GM23248 (cell line): Measurements from ENCODE around the gene NPAS2. TPM values are rescaled to one million over a fixed set of nuclear protein-coding genes. Genes with fewer than 3 reads are reported as not detected.

ENCODE experiments used
- DNase-seq: peaks from one replicate; pipeline ENCODE4 v3.0.0-alpha.2; 2015
- H2AFZ ChIP-seq: fragments of 200-600 bp; sonication (generic); 2 replicates; pipeline ENCODE4 v1.6.1; 2016; ENCODE audit warnings: antibody characterized with exemption
- H3F3A ChIP-seq: fragments of 200-600 bp; sonication (generic); 2 replicates; pipeline ENCODE4 v1.6.1; 2016; ENCODE audit warnings: mild to moderate bottlenecking, antibody characterized with exemption, mixed run types; ENCODE audit not compliant: insufficient read depth
- H3K27ac ChIP-seq: fragments of 200-600 bp; sonication (generic); 2 replicates; pipeline ENCODE4 v1.5.1; 2016; ENCODE audit warnings: mild to moderate bottlenecking
- H3K27me3 ChIP-seq: fragments of 200-600 bp; sonication (generic); replicated peaks from 2 replicates; pipeline ENCODE4 v1.6.1; 2016; ENCODE audit warnings: mild to moderate bottlenecking; ENCODE audit not compliant: insufficient read depth
- H3K36me3 ChIP-seq: fragments of 200-600 bp; sonication (generic); 2 replicates; pipeline ENCODE4 v1.6.1; 2016; ENCODE audit warnings: low read depth, mild to moderate bottlenecking
- H3K4me1 ChIP-seq: fragments of 200-600 bp; sonication (generic); 2 replicates; pipeline ENCODE4 v1.6.1; 2016; ENCODE audit warnings: mild to moderate bottlenecking; ENCODE audit not compliant: insufficient read depth
- H3K4me2 ChIP-seq: fragments of 200-600 bp; sonication (generic); one replicate; pipeline ENCODE4 v1.6.1; 2016; ENCODE audit warnings: mild to moderate bottlenecking; ENCODE audit not compliant: unreplicated experiment
- H3K4me3 ChIP-seq: fragments of 200-600 bp; sonication (generic); 2 replicates; pipeline ENCODE4 v1.5.1; 2016; ENCODE audit warnings: mild to moderate bottlenecking
- H3K79me2 ChIP-seq: fragments of 200-600 bp; sonication (generic); 2 replicates; pipeline ENCODE4 v1.6.1; 2016; ENCODE audit warnings: mild to moderate bottlenecking; ENCODE audit not compliant: insufficient read depth
- H3K9ac ChIP-seq: fragments of 200-600 bp; sonication (generic); 2 replicates; pipeline ENCODE4 v1.6.1; 2016; ENCODE audit warnings: mild to moderate bottlenecking
- H3K9me2 ChIP-seq: fragments of 200-600 bp; sonication (generic); 2 replicates; pipeline ENCODE4 v1.6.1; 2016; ENCODE audit warnings: mixed run types, mild to moderate bottlenecking, moderate library complexity; ENCODE audit not compliant: insufficient read depth
- H3K9me3 ChIP-seq: fragments of 200-600 bp; sonication (generic); one replicate; pipeline ENCODE4 v1.6.1; 2017; ENCODE audit warnings: low read depth
- H4K20me1 ChIP-seq: fragments of 200-600 bp; sonication (generic); 2 replicates; pipeline ENCODE4 v1.6.0; 2016; ENCODE audit not compliant: insufficient read depth
- EZH2 ChIP-seq: fragments of 200-600 bp; sonication (generic); IDR thresholded peaks from 2 replicates; pipeline ENCODE4 v1.6.1; 2018; ENCODE audit warnings: antibody characterized with exemption, mild to moderate bottlenecking; ENCODE audit not compliant: insufficient read depth, poor library complexity, severe bottlenecking
- EZH2phosphoT487 ChIP-seq: fragments of 200-600 bp; sonication (generic); IDR thresholded peaks from 2 replicates; pipeline ENCODE4 v1.6.1; 2018; ENCODE audit warnings: antibody characterized with exemption, moderate library complexity, mild to moderate bottlenecking, low read depth; ENCODE audit not compliant: insufficient read depth
- WGBS, 2 experiments: methylation state at CpG; one replicate each; pipeline ENCODE4 v1.1.6; 2015 to 2017; ENCODE audit warnings: low lambda C conversion rate in 2 of 2, low coverage in 1 of 2; ENCODE audit errors: missing lambda C conversion rate in 2 of 2; 5-methylcytosine and 5-hydroxymethylcytosine counted together
- in situ Hi-C: fragments of 300-500 bp; cut with MboI; formaldehyde crosslinking; loops from 2 replicates; pipeline ENCODE4 v1.15.0; 2020
- polyA plus RNA-seq: library from polyadenylated mRNA; unstranded; fragments of >200 nt; fragmentation: Nextera tagmentation; extraction: Ambion mirVana; gene quantifications from 2 replicates; pipeline ENCODE4 v1.2.1, GENCODE V29; 2016
- total RNA-seq: library from RNA; depleted of rRNA; stranded (reverse); fragments of >200 nt; shearing (Covaris generic); gene quantifications from 2 replicates; pipeline ENCODE4 v1.2.3, GENCODE V29; 2014

The NPAS2 gene
- total and polyA plus RNA-seq, 2 experiments from 2014 or later: 3.8 to 10.8 TPM

- Histone ChIP-seq H3K9ac (no peak overlapping the region), H3K36me3 (no peaks in the 10 kb centered on the region; the same call in 1 of the 2 replicates), H3K27ac (no peak overlapping the region), H4K20me1 (no peaks in the 10 kb centered on the region), H3K79me2 (no peaks in the 10 kb centered on the region), H3K4me1 (peaks cover 8% of the 10 kb centered on the region), H2AFZ (no peak overlapping the region), H3K27me3 (no peaks in the 10 kb centered on the region), H3K4me3 (no peak overlapping the region), H3F3A (peaks cover 9% of the 10 kb centered on the region), H3K4me2 (no peak overlapping the region), H3K9me2 (no peaks in the 10 kb centered on the region), H3K9me3 (no peaks in the 10 kb centered on the region)
- 94 to 97% methylated on average over 11 of the region's 11 CpGs for WGBS, 2 experiments
- in situ Hi-C loops: no loop called here
- DNase-seq: no peak
- TF ChIP-seq EZH2: no peak
- TF ChIP-seq EZH2phosphoT487: no peak
Measured at GRCh38 chr2:100953406-100954043, 133.6 kb downstream of the NPAS2 start.

GRCh38 chr2:100954044-100954420 lies 134.1 kb downstream of the NPAS2 start:
- no peak for DNase-seq
- TF ChIP-seq EZH2phosphoT487 (no peak), EZH2 (no peak)
- in situ Hi-C loops: no loop called here
- Histone ChIP-seq H3K79me2 (no peaks in the 10 kb centered on the region), H3K36me3 (no peaks in the 10 kb centered on the region; the same call in 1 of the 2 replicates), H3K9me2 (no peaks in the 10 kb centered on the region), H3K4me3 (no peak overlapping the region), H2AFZ (no peak overlapping the region), H3K9ac (no peak overlapping the region), H3K9me3 (no peaks in the 10 kb centered on the region), H3K4me1 (peaks cover 14% of the 10 kb centered on the region), H3F3A (peaks cover 14% of the 10 kb centered on the region), H3K4me2 (no peak overlapping the region), H4K20me1 (no peaks in the 10 kb centered on the region), H3K27ac (no peak overlapping the region), H3K27me3 (no peaks in the 10 kb centered on the region)
- WGBS, 2 experiments: 92 to 95% methylated on average over 6 of the region's 6 CpGs

- 88 to 93% methylated on average over 4 of the region's 4 CpGs for WGBS, 2 experiments
- no peak for DNase-seq
- in situ Hi-C loops: no loop called here
Measured at GRCh38 chr2:100955226-100955625, 135.3 kb downstream of the NPAS2 start.

GRCh38 chr2:100956081-100956480 lies 136.1 kb downstream of the NPAS2 start:
- H3K36me3 ChIP-seq: no peaks in the 10 kb centered on the region; the same call in 1 of the 2 replicates
- H3K27ac ChIP-seq: no peak overlapping the region
- DNase-seq: no peak
- no peak overlapping the region for H3K4me2 ChIP-seq
- H4K20me1 ChIP-seq: no peaks in the 10 kb centered on the region
- H3K79me2 ChIP-seq: no peaks in the 10 kb centered on the region
- no peaks in the 10 kb centered on the region for H3K9me3 ChIP-seq
- H3F3A ChIP-seq: peaks cover 28% of the 10 kb centered on the region
- peaks cover 26% of the 10 kb centered on the region for H3K4me1 ChIP-seq
- TF ChIP-seq EZH2phosphoT487: no peak
- TF ChIP-seq EZH2: no peak
- 93 to 98% methylated on average over 5 of the region's 5 CpGs for WGBS, 2 experiments
- no peaks in the 10 kb centered on the region for H3K9me2 ChIP-seq
- no peak overlapping the region for H3K9ac ChIP-seq
- no peaks in the 10 kb centered on the region for H3K27me3 ChIP-seq
- no peak overlapping the region for H2AFZ ChIP-seq
- H3K4me3 ChIP-seq: no peak overlapping the region
- in situ Hi-C loops: no loop called here

More at GRCh38 chr2:100955226-100955625, 135.3 kb downstream of the NPAS2 start:
- H3K9me3 ChIP-seq: no peaks in the 10 kb centered on the region
- peaks cover 26% of the 10 kb centered on the region for H3F3A ChIP-seq
- no peaks in the 10 kb centered on the region for H3K9me2 ChIP-seq
- no peak for TF ChIP-seq EZH2phosphoT487
- no peak for TF ChIP-seq EZH2
- peaks cover 25% of the 10 kb centered on the region for H3K4me1 ChIP-seq
- H4K20me1 ChIP-seq: no peaks in the 10 kb centered on the region
- no peak overlapping the region for H3K4me2 ChIP-seq
- H3K36me3 ChIP-seq: no peaks in the 10 kb centered on the region; the same call in 1 of the 2 replicates
- no peak overlapping the region for H2AFZ ChIP-seq
- no peaks in the 10 kb centered on the region for H3K79me2 ChIP-seq
- H3K27ac ChIP-seq: no peak overlapping the region
- no peak overlapping the region for H3K4me3 ChIP-seq
- H3K27me3 ChIP-seq: no peaks in the 10 kb centered on the region
- no peak overlapping the region for H3K9ac ChIP-seq
